ENCODE measurements around the gene SEC24D. TPM values are rescaled to one million over a fixed set of nuclear protein-coding genes. Genes with fewer than 3 reads are reported as not detected.

The SEC24D gene
- total RNA-seq, 1 donor from 2014 or later, result 8.2 TPM

DNA sequence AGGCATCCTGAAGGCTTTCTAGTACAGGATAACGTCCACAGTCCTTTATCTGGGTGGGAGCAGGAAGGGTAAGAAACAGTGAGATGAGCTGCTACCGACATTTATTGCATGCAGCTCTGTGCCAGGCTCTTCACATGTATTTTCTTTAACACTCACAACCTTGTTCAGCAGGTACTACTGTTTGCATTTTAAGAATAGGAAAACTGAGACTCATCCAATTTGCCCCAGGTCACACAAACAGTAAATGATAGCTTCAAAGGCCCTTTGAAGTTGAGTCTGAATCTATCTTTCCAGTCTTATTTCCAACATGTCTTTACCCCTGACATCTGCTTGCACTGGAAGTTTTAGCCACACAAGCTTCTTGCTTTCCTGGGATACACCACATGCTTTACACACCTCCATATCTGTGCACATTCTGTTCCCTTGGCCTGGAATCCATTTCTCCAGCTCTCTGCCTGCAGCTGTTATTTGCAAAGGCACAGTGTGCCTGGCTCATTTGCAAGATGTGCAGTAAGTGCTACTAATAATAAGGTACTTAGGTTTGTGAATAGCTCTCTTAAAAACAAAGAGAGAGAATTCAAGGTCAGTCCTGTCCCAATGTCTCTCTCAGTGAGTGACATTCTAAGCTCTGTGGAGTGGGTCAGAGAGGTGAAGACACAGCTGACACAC is 89.5 kb downstream of the SEC24D start:
- H3K4me3 Mint-ChIP-seq, result no peak overlapping the region
- Histone ChIP-seq H3K36me3 (no peaks in the 10 kb centered on the region), H4K20me1 (ENCODE audit: low read depth) (no peaks in the 10 kb centered on the region), H3K9me3 (ENCODE audit: low read depth) (no peaks in the 10 kb centered on the region), H3K4me1 (no peaks in the 10 kb centered on the region), H3K4me3 (no peak overlapping the region), H3F3A (ENCODE audit: low read depth) (no peaks in the 10 kb centered on the region), H2AFZ (replicated peaks) (no peak overlapping the region), H3K9ac (no peak overlapping the region), H3K27ac (no peak overlapping the region), H3K4me2 (no peak overlapping the region), H3K79me2 (ENCODE audit: low read depth) (no peaks in the 10 kb centered on the region), H3K27me3 (no peaks in the 10 kb centered on the region)
- H3K27me3 Mint-ChIP-seq (ENCODE audit: insufficient read depth, low read depth), result peaks cover 2% of the 10 kb centered on the region
- TF ChIP-seq EZH2phosphoT487 (IDR thresholded peaks at IDR 0.05) (no peak), EZH2 (IDR thresholded peaks at IDR 0.05) (no peak)
- TF ChIP-seq, protein P1, sequence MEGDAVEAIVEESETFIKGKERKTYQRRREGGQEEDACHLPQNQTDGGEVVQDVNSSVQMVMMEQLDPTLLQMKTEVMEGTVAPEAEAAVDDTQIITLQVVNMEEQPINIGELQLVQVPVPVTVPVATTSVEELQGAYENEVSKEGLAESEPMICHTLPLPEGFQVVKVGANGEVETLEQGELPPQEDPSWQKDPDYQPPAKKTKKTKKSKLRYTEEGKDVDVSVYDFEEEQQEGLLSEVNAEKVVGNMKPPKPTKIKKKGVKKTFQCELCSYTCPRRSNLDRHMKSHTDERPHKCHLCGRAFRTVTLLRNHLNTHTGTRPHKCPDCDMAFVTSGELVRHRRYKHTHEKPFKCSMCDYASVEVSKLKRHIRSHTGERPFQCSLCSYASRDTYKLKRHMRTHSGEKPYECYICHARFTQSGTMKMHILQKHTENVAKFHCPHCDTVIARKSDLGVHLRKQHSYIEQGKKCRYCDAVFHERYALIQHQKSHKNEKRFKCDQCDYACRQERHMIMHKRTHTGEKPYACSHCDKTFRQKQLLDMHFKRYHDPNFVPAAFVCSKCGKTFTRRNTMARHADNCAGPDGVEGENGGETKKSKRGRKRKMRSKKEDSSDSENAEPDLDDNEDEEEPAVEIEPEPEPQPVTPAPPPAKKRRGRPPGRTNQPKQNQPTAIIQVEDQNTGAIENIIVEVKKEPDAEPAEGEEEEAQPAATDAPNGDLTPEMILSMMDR (IDR thresholded peaks at IDR 0.05), result no peak
- no peaks in the 10 kb centered on the region for H3K9me3 Mint-ChIP-seq
- H3K27ac Mint-ChIP-seq, result no peak overlapping the region
- H3K4me1 Mint-ChIP-seq, result peaks cover 3% of the 10 kb centered on the region
- peaks cover under 1% of the 10 kb centered on the region for H3K36me3 Mint-ChIP-seq
- no peak for DNase-seq (ENCODE audit: low spot score)

DNA sequence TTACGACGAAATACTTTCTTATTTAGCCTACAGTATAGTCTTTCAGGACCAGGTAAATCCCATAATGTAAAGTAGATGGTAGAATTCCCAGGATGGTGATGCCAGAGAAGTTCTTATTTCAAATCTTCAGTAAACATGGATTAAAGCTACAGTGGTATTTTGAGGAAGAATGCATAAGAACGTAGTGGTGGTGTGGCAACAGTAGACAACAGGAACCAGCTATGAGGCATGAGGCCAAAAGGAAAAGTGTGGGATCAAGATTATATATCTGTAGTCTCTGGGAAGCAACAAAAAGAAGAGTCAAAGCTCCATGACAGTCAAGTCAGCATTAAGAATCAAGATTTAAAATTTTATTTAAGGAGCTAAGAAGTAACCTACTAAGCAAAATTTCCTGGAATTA is 90.6 kb downstream of the SEC24D start:
- peaks cover 2% of the 10 kb centered on the region for H3K27me3 Mint-ChIP-seq (ENCODE audit: insufficient read depth, low read depth)
- H3K4me3 Mint-ChIP-seq, result no peak overlapping the region
- Histone ChIP-seq H3F3A (ENCODE audit: low read depth) (no peaks in the 10 kb centered on the region), H3K27me3 (no peaks in the 10 kb centered on the region), H3K27ac (no peak overlapping the region), H2AFZ (replicated peaks) (no peak overlapping the region), H3K9ac (no peak overlapping the region), H3K4me3 (no peak overlapping the region), H3K9me3 (ENCODE audit: low read depth) (no peaks in the 10 kb centered on the region), H3K36me3 (no peaks in the 10 kb centered on the region), H3K4me1 (no peaks in the 10 kb centered on the region), H3K79me2 (ENCODE audit: low read depth) (no peaks in the 10 kb centered on the region), H4K20me1 (ENCODE audit: low read depth) (no peaks in the 10 kb centered on the region), H3K4me2 (no peak overlapping the region)
- H3K4me1 Mint-ChIP-seq, result peaks cover 3% of the 10 kb centered on the region
- no peaks in the 10 kb centered on the region for H3K9me3 Mint-ChIP-seq
- DNase-seq (ENCODE audit: low spot score), result no peak
- TF ChIP-seq EZH2 (IDR thresholded peaks at IDR 0.05), result no peak
- TF ChIP-seq, protein P1 (IDR thresholded peaks at IDR 0.05), result no peak
- TF ChIP-seq EZH2phosphoT487 (IDR thresholded peaks at IDR 0.05), result no peak
- H3K36me3 Mint-ChIP-seq, result no peaks in the 10 kb centered on the region
- no peak overlapping the region for H3K27ac Mint-ChIP-seq

DNA sequence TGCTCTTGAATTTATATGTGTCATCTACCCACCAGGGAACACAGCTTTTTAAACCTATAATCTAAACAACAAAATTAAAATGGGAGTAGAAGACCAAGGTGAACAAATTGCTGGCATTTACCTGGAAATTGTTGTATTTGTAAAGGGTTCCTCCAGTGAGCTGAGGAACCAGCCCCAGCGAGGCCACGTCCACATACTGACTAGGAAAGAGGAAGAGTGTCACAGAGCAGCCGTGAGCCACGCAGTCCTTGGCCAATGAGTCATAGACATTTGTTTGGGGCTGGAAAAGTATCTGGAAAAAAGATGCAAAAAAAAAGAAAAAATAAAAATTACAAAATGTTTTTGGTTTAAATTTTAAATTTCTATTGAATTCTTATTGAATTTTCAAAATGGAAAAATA is 92.1 kb downstream of the SEC24D start:
- H3K4me1 ChIP-seq, result no peaks in the 10 kb centered on the region
- H3K27me3 Mint-ChIP-seq (ENCODE audit: insufficient read depth, low read depth), result peaks cover 2% of the 10 kb centered on the region
- DNase-seq (ENCODE audit: low spot score), result no peak
- no peaks in the 10 kb centered on the region for H3K79me2 ChIP-seq (ENCODE audit: low read depth)
- no peaks in the 10 kb centered on the region for H3K9me3 Mint-ChIP-seq
- no peaks in the 10 kb centered on the region for H3K27me3 ChIP-seq
- no peaks in the 10 kb centered on the region for H3K36me3 Mint-ChIP-seq
- no peak overlapping the region for H3K4me2 ChIP-seq
- no peaks in the 10 kb centered on the region for H4K20me1 ChIP-seq (ENCODE audit: low read depth)
- TF ChIP-seq EZH2phosphoT487 (IDR thresholded peaks at IDR 0.05) (no peak), EZH2 (IDR thresholded peaks at IDR 0.05) (no peak)
- TF ChIP-seq, protein P1 (IDR thresholded peaks at IDR 0.05), result no peak
- no peak overlapping the region for H3K27ac Mint-ChIP-seq
- no peaks in the 10 kb centered on the region for H3K9me3 ChIP-seq (ENCODE audit: low read depth)
- H3K4me1 Mint-ChIP-seq, result peaks cover 3% of the 10 kb centered on the region
- H2AFZ ChIP-seq (replicated peaks), result no peak overlapping the region
- no peak overlapping the region for H3K27ac ChIP-seq
- no peak overlapping the region for H3K4me3 Mint-ChIP-seq
- no peaks in the 10 kb centered on the region for H3K36me3 ChIP-seq
- H3K4me3 ChIP-seq, result no peak overlapping the region
- no peak overlapping the region for H3K9ac ChIP-seq
- H3F3A ChIP-seq (ENCODE audit: low read depth), result no peaks in the 10 kb centered on the region

All from neural progenitor cell (in vitro differentiated cells).